ENCODE results near the gene C2orf78.

The C2orf78 gene

GRCh38 chr2:73822276-73822675 lies 38.3 kb downstream of the C2orf78 start:
- no peak overlapping the region for H3K4me3 ChIP-seq (replicated peaks; ENCODE audit: low read depth, low read length)
- no peak for DNase-seq (ENCODE audit: extremely low read depth, low read depth)
- no peak for TF ChIP-seq CTCF (IDR thresholded peaks at IDR 0.05; ENCODE audit: low read depth, low read length, missing control alignments)

GRCh38 chr2:73822991-73823390 lies 39.0 kb downstream of the C2orf78 start:
- TF ChIP-seq CTCF (IDR thresholded peaks at IDR 0.05; ENCODE audit: low read depth, low read length, missing control alignments) = no peak
- DNase-seq (ENCODE audit: extremely low read depth, low read depth) = no peak
- H3K4me3 ChIP-seq (replicated peaks; ENCODE audit: low read depth, low read length) = no peak overlapping the region

- no peak for TF ChIP-seq CTCF (IDR thresholded peaks at IDR 0.05; ENCODE audit: low read depth, low read length, missing control alignments)
- no peak for DNase-seq (ENCODE audit: extremely low read depth, low read depth)
- H3K4me3 ChIP-seq (replicated peaks; ENCODE audit: low read depth, low read length) = no peak overlapping the region
These were observed 39.4 kb downstream of the C2orf78 start for GRCh38 chr2:73823416-73823815.

- peak; percentile 77 for TF ChIP-seq CTCF (IDR thresholded peaks at IDR 0.05; ENCODE audit: low read depth, low read length, missing control alignments)
- peak; percentile 81 for DNase-seq (ENCODE audit: extremely low read depth, low read depth)
- no peak overlapping the region for H3K4me3 ChIP-seq (replicated peaks; ENCODE audit: low read depth, low read length)
These were observed 40.0 kb downstream of the C2orf78 start for GRCh38 chr2:73823916-73824523.

- H3K4me3 ChIP-seq (replicated peaks; ENCODE audit: low read depth, low read length) = no peak overlapping the region
- no peak for DNase-seq (ENCODE audit: extremely low read depth, low read depth)
These were observed 41.4 kb downstream of the C2orf78 start for GRCh38 chr2:73825408-73825807.

GRCh38 chr2:73827018-73827417 lies 43.0 kb downstream of the C2orf78 start:
- TF ChIP-seq CTCF (IDR thresholded peaks at IDR 0.05; ENCODE audit: low read depth, low read length, missing control alignments) = peak; percentile 21
- H3K4me3 ChIP-seq (replicated peaks; ENCODE audit: low read depth, low read length) = no peak overlapping the region
- DNase-seq (ENCODE audit: extremely low read depth, low read depth) = peak; percentile 27

More at GRCh38 chr2:73825408-73825807, 41.4 kb downstream of the C2orf78 start:
- TF ChIP-seq CTCF (IDR thresholded peaks at IDR 0.05; ENCODE audit: low read depth, low read length, missing control alignments) = no peak
